AG09319 (cell line): ENCODE data around the gene PDLIM7.

ENCODE experiments used
- DNase-seq: peaks from one replicate; pipeline ENCODE4 v3.0.0-alpha.2; 2010; ENCODE audit warnings: low read depth; ENCODE audit errors: extremely low read depth
- TF ChIP-seq, protein P1 (sequence below): IDR thresholded peaks from 2 replicates; pipeline ENCODE4 v1.5.1; 2011; ENCODE audit warnings: low read depth, mild to moderate bottlenecking, inconsistent platforms, low read length, moderate library complexity

The PDLIM7 gene

DNA sequence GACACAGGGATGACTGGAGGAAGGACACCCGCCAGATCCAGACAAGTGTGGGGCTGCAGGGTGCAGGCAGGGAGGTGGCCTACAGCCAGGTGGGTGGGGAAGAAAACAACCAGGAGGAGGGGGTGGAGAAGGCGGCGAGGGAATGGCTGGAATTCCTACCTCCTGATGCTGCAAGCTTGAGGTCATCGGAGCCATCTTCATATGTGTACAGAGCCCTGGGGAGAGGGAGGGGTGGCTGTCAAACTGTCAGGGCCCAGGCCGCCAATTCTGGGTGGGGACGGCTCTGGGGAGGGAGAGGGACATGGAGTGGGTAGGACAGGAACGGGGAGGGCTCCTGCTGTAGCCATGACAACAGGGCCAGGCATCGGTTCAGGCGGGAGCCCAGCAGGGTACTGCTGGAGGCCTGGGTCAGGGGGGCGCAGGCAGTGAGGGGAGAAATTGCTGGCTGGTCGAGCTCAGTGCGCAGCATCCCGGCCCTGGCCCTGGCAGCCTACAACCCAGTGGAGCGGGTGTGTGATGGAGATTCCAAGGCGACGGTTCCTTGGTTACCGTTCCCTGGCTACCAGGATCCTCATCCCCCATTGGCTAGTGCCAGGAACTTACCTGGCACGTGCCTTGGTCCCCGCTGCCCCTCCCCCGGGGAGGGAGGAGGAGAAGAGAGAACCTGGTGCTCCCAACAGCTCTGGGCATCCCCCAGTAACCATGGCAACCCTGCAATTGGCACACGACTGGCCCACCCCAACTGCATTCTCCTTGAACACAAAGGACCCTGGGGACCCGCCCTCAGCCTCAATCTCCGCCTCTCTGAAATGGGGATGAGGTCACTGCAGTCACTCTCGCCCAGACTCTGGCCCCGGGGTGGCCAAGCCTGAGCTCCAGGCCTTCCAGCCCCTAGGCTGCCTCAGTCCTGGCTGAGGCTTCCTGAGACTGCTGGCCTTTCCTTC is 28.4 kb downstream of the PDLIM7 start:
- DNase-seq, result no peak
- TF ChIP-seq, protein P1, sequence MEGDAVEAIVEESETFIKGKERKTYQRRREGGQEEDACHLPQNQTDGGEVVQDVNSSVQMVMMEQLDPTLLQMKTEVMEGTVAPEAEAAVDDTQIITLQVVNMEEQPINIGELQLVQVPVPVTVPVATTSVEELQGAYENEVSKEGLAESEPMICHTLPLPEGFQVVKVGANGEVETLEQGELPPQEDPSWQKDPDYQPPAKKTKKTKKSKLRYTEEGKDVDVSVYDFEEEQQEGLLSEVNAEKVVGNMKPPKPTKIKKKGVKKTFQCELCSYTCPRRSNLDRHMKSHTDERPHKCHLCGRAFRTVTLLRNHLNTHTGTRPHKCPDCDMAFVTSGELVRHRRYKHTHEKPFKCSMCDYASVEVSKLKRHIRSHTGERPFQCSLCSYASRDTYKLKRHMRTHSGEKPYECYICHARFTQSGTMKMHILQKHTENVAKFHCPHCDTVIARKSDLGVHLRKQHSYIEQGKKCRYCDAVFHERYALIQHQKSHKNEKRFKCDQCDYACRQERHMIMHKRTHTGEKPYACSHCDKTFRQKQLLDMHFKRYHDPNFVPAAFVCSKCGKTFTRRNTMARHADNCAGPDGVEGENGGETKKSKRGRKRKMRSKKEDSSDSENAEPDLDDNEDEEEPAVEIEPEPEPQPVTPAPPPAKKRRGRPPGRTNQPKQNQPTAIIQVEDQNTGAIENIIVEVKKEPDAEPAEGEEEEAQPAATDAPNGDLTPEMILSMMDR, result no peak

DNA sequence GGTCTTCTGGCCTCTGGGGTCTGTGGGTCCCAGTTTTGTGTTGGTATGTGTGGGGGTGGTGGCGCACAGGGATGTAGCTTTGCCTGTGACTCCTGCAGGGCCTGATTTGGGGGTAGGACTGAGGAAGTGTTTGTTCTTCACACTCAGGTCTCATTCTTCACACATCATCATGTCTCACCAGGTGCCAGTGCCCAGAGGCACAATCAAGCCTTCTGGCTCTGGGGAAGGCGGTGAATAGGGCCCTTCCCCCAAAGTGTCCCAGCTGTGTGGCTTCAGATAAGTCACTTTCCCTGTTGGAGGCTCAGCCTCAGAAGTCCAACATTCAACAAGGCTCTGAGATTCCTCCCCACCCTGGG is 29.1 kb downstream of the PDLIM7 start:
- no peak for DNase-seq
- TF ChIP-seq, protein P1, result no peak

DNA sequence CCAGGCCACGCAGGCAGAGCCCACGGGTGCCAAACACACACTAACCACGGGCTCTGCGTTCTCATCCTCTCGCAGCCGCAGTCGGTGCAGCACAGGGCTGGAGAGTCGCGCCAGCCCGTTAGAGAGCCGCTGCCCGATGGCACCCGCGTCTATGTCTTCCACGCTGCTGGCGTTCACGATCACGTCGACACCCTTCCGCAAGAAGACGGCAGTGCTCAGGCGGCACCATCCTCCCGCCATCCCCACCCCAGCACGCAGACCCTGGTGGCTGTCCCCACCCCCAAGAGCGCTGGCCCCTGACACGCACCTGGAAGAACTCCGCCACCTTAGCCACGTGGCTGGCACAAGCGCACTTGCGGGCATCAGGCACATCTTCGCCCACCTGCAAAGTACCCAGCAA is 30.0 kb downstream of the PDLIM7 start:
- TF ChIP-seq, protein P1, result no peak
- no peak for DNase-seq

DNA sequence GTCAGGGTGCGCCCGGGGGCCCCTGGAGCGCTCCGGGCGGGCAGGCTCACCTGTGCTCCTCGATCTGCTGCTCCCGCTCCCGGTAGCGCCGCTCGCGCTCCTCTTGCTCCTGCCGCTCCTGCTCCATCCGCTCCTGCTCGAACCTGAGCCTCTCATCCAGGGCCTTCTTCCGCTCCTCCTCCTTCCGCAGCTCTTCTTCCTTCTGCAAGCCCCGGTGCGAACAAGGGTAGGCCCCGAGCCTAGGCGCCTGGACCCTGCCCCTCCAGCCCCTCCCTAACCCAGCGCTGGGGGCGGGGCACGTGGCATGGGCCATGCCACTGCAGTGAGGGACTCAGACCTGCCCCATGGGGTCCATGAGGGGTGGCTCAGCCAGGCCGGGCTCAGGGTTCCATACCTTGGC is 30.5 kb downstream of the PDLIM7 start:
- TF ChIP-seq, protein P1, result no peak
- no peak for DNase-seq

DNA sequence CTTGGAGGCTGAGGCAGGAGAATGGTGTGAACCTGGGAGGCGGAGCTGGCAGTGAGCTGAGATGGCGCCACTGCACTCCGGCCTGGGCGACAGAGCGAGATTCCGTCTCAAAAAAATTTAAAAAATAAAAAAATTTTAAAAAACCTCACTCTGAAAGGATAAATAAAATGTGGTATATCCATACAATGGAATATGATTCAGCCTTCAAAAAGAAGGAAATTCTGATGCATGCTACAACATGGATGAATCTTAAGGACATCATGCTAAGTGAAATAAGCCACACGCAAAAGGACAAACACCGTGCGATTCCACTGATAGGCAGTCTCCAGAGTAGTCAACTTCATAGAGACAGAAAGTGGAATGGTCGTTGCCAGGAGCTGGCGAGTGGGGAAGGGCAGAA is 32.4 kb downstream of the PDLIM7 start:
- TF ChIP-seq, protein P1, result no peak
- no peak for DNase-seq

DNA sequence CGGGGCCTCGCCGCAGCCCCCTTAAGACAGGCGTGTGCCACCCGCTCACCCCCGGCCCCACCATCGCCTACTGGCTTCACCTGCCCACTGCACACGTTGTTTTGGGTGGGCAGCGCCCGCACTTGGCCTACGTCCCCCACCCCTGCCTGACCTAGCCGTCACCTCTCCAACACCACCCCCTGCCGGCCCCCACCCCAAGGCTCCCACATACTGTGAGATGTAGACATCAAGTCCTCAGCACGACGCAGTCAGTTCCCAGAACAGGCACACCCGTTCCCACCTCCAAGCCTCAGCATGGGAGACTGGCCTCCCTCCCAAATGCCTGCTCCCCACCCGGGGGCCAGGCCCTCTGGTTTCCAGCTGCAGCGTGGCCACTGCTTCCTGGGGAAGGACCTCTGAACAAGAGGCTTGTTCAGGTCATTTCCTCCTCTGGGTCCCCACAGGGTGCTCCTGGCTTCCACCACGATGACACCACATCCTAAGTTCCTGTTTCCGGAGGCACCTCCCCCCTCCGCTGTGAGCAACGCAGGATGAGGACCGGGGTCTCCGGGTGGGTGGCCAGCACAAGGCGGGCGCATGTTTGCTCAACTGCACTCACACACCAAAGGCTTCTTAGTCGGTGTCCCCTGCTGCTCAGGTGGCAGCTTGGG is 35.3 kb downstream of the PDLIM7 start:
- no peak for DNase-seq
- TF ChIP-seq, protein P1, result no peak

DNA sequence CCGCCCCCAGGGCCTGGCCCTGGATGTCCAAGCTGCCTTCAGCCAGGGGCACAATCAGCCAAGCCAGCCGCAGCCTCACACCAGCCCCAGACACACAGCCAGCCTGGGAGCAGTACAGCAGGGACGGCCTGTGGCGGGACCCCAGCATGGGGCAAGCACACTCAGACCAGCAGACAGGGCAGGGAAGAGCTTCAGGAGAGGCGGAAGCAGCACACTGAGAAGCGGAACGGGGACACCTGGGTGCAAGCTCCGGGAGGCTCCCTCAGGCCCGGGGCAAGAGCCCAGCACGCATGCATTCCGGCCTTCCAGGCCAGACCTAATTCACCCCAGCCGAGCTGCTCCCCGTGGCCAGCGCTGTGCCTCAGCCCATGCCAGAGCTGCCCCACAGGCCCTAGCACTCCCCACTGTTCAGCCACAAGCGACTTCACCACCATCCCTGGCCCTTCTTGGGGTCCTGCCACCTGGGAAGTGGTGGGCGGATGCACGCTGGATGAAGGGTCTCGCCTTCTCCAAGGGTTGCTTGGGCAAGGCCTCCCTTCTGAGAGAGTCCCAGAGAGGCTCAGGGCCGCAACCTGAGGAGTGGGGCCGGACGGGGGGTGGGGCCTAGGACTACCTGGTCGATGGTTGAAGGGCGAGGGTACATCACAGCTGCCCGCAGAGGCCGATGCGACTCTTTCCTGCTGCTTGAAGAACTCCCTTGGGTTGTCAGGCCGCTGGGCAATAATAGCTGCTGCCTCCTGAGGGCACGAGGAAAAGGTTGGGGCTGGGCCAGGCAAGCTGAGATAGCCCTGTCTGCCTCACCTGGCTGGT is 37.4 kb downstream of the PDLIM7 start:
- TF ChIP-seq, protein P1, result no peak
- DNase-seq, result no peak
